ENCODE results near the gene GALNT13. TPM values are rescaled to one million over a fixed set of nuclear protein-coding genes. Genes with fewer than 3 reads are reported as not detected.

The GALNT13 gene
- total and polyA plus RNA-seq, 2 donors = 0.96 to 19.5 TPM

- Histone ChIP-seq H3K4me3 (ENCODE audit: low read depth, low read length) (no peak overlapping the region), H3K27ac (ENCODE audit: low read depth) (no peak overlapping the region), H3K36me3 (ENCODE audit: insufficient read depth) (no peaks in the 10 kb centered on the region), H3K4me1 (ENCODE audit: insufficient read depth) (no peaks in the 10 kb centered on the region)
- no peak for DNase-seq (ENCODE audit: extremely low spot score)
Observed at GRCh38 chr2:153886833-153887232, 15.1 kb downstream of the GALNT13 start.

- WGBS = 25% methylated on average over 1 of the region's 1 CpG
- H3K27ac ChIP-seq (ENCODE audit: low read depth) = no peak overlapping the region
- no peak overlapping the region for H3K4me3 ChIP-seq (ENCODE audit: low read depth, low read length)
- no peaks in the 10 kb centered on the region for H3K4me1 ChIP-seq (ENCODE audit: insufficient read depth)
- no peaks in the 10 kb centered on the region for H3K36me3 ChIP-seq (ENCODE audit: insufficient read depth)
- DNase-seq (ENCODE audit: extremely low spot score) = no peak
Observed at GRCh38 chr2:153890576-153890975, 18.9 kb downstream of the GALNT13 start.

GRCh38 chr2:153891051-153891450 lies 19.3 kb downstream of the GALNT13 start:
- H3K27ac ChIP-seq (ENCODE audit: low read depth) = no peak overlapping the region

GRCh38 chr2:153912798-153913396 lies 41.2 kb downstream of the GALNT13 start:
- Histone ChIP-seq H3K36me3 (ENCODE audit: insufficient read depth) (no peaks in the 10 kb centered on the region), H3K4me1 (ENCODE audit: insufficient read depth) (no peaks in the 10 kb centered on the region), H3K27ac (ENCODE audit: low read depth) (no peak overlapping the region), H3K4me3 (ENCODE audit: low read depth, low read length) (no peak overlapping the region)
- DNase-seq (ENCODE audit: extremely low spot score) = no peak
- 91% methylated on average over 3 of the region's 3 CpGs for WGBS

More at GRCh38 chr2:153891051-153891450, 19.3 kb downstream of the GALNT13 start:
- H3K36me3 ChIP-seq (ENCODE audit: insufficient read depth) = no peaks in the 10 kb centered on the region
- H3K4me3 ChIP-seq (ENCODE audit: low read depth, low read length) = no peak overlapping the region
- DNase-seq (ENCODE audit: extremely low spot score) = no peak
- no peaks in the 10 kb centered on the region for H3K4me1 ChIP-seq (ENCODE audit: insufficient read depth)

- Histone ChIP-seq H3K4me1 (ENCODE audit: insufficient read depth) (no peaks in the 10 kb centered on the region), H3K36me3 (ENCODE audit: insufficient read depth) (no peaks in the 10 kb centered on the region), H3K27ac (ENCODE audit: low read depth) (no peak overlapping the region), H3K4me3 (ENCODE audit: low read depth, low read length) (no peak overlapping the region)
- DNase-seq (ENCODE audit: extremely low spot score) = no peak
Observed at GRCh38 chr2:153917570-153917969, 45.8 kb downstream of the GALNT13 start.

GRCh38 chr2:153935511-153935910 lies 63.8 kb downstream of the GALNT13 start:
- no peak overlapping the region for H3K4me3 ChIP-seq (ENCODE audit: low read depth, low read length)
- H3K4me1 ChIP-seq (ENCODE audit: insufficient read depth) = no peaks in the 10 kb centered on the region
- DNase-seq (ENCODE audit: extremely low spot score) = no peak

GRCh38 chr2:153939124-153939796 lies 67.5 kb downstream of the GALNT13 start:
- Histone ChIP-seq H3K4me1 (ENCODE audit: insufficient read depth) (no peaks in the 10 kb centered on the region), H3K36me3 (ENCODE audit: insufficient read depth) (no peaks in the 10 kb centered on the region), H3K27ac (ENCODE audit: low read depth) (no peak overlapping the region), H3K4me3 (ENCODE audit: low read depth, low read length) (no peak overlapping the region)
- WGBS = 74% methylated on average over 3 of the region's 3 CpGs
- DNase-seq (ENCODE audit: extremely low spot score) = no peak

More at GRCh38 chr2:153935511-153935910, 63.8 kb downstream of the GALNT13 start:
- Histone ChIP-seq H3K27ac (ENCODE audit: low read depth) (no peak overlapping the region), H3K36me3 (ENCODE audit: insufficient read depth) (no peaks in the 10 kb centered on the region)

GRCh38 chr2:153940511-153940910 lies 68.8 kb downstream of the GALNT13 start:
- H3K36me3 ChIP-seq (ENCODE audit: insufficient read depth) = no peaks in the 10 kb centered on the region
- DNase-seq (ENCODE audit: extremely low spot score) = no peak
- H3K4me3 ChIP-seq (ENCODE audit: low read depth, low read length) = no peak overlapping the region
- no peak overlapping the region for H3K27ac ChIP-seq (ENCODE audit: low read depth)
- H3K4me1 ChIP-seq (ENCODE audit: insufficient read depth) = no peaks in the 10 kb centered on the region
- 22% methylated on average over 3 of the region's 3 CpGs for WGBS

GRCh38 chr2:153944800-153945199 lies 73.1 kb downstream of the GALNT13 start:
- DNase-seq (ENCODE audit: extremely low spot score) = no peak
- H3K4me1 ChIP-seq (ENCODE audit: insufficient read depth) = no peaks in the 10 kb centered on the region
- WGBS = 69% methylated on average over 8 of the region's 8 CpGs
- H3K36me3 ChIP-seq (ENCODE audit: insufficient read depth) = no peaks in the 10 kb centered on the region
- H3K4me3 ChIP-seq (ENCODE audit: low read depth, low read length) = no peak overlapping the region
- H3K27ac ChIP-seq (ENCODE audit: low read depth) = no peak overlapping the region

- no peaks in the 10 kb centered on the region for H3K36me3 ChIP-seq (ENCODE audit: insufficient read depth)
- no peak for DNase-seq (ENCODE audit: extremely low spot score)
- H3K4me3 ChIP-seq (ENCODE audit: low read depth, low read length) = no peak overlapping the region
- H3K27ac ChIP-seq (ENCODE audit: low read depth) = no peak overlapping the region
- no peaks in the 10 kb centered on the region for H3K4me1 ChIP-seq (ENCODE audit: insufficient read depth)
Observed at GRCh38 chr2:153946036-153946435, 74.3 kb downstream of the GALNT13 start.

GRCh38 chr2:153953761-153954160 lies 82.0 kb downstream of the GALNT13 start:
- H3K27ac ChIP-seq (ENCODE audit: low read depth) = no peak overlapping the region
- no peaks in the 10 kb centered on the region for H3K36me3 ChIP-seq (ENCODE audit: insufficient read depth)
- DNase-seq (ENCODE audit: extremely low spot score) = no peak
- no peak overlapping the region for H3K4me3 ChIP-seq (ENCODE audit: low read depth, low read length)
- H3K4me1 ChIP-seq (ENCODE audit: insufficient read depth) = no peaks in the 10 kb centered on the region

- 61% methylated on average over 1 of the region's 1 CpG for WGBS
- H3K36me3 ChIP-seq (ENCODE audit: insufficient read depth) = no peaks in the 10 kb centered on the region
- H3K4me3 ChIP-seq (ENCODE audit: low read depth, low read length) = no peak overlapping the region
- DNase-seq (ENCODE audit: extremely low spot score) = no peak
- H3K27ac ChIP-seq (ENCODE audit: low read depth) = no peak overlapping the region
- H3K4me1 ChIP-seq (ENCODE audit: insufficient read depth) = no peaks in the 10 kb centered on the region
Observed at GRCh38 chr2:153963256-153963655, 91.5 kb downstream of the GALNT13 start.

GRCh38 chr2:153967248-153967973 lies 95.7 kb downstream of the GALNT13 start:
- no peaks in the 10 kb centered on the region for H3K4me1 ChIP-seq (ENCODE audit: insufficient read depth)
- H3K27ac ChIP-seq (ENCODE audit: low read depth) = no peak overlapping the region
- WGBS = 80% methylated on average over 5 of the region's 5 CpGs
- H3K36me3 ChIP-seq (ENCODE audit: insufficient read depth) = no peaks in the 10 kb centered on the region
- H3K4me3 ChIP-seq (ENCODE audit: low read depth, low read length) = no peak overlapping the region
- DNase-seq (ENCODE audit: extremely low spot score) = no peak

GRCh38 chr2:153971250-153971649 lies 99.5 kb downstream of the GALNT13 start:
- WGBS = 67% methylated on average over 2 of the region's 2 CpGs
- Histone ChIP-seq H3K4me3 (ENCODE audit: low read depth, low read length) (no peak overlapping the region), H3K36me3 (ENCODE audit: insufficient read depth) (no peaks in the 10 kb centered on the region), H3K27ac (ENCODE audit: low read depth) (no peak overlapping the region), H3K4me1 (ENCODE audit: insufficient read depth) (no peaks in the 10 kb centered on the region)
- DNase-seq (ENCODE audit: extremely low spot score) = no peak
